NB4 (cell line): Measurements from ENCODE around the gene PIK3CD.

Source experiments
- POLR2A ChIP-seq: IDR thresholded peaks from 2 replicates; pipeline ENCODE4 v1.6.1; 2011; ENCODE audit warnings: mild to moderate bottlenecking; ENCODE audit not compliant: insufficient read length; ENCODE audit errors: extremely low read depth
- TF ChIP-seq, protein P1 (sequence below): IDR thresholded peaks from one replicate; pipeline ENCODE4 v1.5.1; 2012; ENCODE audit warnings: low read depth, low read length

DNA sequence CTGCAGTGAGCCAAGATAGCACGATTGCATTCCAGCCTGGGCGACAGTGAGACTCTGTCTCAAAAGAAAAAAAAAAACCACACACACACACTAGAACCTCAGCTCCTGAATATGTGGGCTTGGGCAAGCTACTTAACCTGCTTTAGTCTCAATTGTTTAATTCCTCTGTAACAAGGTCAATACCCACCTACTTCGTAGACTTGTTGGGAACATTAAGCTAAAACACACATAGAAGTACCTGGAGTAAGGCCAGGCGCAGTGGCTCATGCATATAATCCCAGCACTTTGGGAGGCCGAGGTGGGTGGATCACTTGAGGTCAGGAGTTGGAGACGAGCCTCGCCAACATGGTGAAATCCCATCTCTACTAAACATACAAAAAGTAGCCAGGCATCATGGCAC, 95.1 kb downstream of the PIK3CD start:
- TF ChIP-seq, protein P1, sequence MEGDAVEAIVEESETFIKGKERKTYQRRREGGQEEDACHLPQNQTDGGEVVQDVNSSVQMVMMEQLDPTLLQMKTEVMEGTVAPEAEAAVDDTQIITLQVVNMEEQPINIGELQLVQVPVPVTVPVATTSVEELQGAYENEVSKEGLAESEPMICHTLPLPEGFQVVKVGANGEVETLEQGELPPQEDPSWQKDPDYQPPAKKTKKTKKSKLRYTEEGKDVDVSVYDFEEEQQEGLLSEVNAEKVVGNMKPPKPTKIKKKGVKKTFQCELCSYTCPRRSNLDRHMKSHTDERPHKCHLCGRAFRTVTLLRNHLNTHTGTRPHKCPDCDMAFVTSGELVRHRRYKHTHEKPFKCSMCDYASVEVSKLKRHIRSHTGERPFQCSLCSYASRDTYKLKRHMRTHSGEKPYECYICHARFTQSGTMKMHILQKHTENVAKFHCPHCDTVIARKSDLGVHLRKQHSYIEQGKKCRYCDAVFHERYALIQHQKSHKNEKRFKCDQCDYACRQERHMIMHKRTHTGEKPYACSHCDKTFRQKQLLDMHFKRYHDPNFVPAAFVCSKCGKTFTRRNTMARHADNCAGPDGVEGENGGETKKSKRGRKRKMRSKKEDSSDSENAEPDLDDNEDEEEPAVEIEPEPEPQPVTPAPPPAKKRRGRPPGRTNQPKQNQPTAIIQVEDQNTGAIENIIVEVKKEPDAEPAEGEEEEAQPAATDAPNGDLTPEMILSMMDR, result no peak
- TF ChIP-seq POLR2A, result no peak
